ENCODE measurements around the gene UNC50.
"Not testable (repeated sequence)": the region's sequence is repeated elsewhere in the genome, so short reads cannot be mapped to it uniquely, and the experiment has no call there.

The UNC50 gene

DNA sequence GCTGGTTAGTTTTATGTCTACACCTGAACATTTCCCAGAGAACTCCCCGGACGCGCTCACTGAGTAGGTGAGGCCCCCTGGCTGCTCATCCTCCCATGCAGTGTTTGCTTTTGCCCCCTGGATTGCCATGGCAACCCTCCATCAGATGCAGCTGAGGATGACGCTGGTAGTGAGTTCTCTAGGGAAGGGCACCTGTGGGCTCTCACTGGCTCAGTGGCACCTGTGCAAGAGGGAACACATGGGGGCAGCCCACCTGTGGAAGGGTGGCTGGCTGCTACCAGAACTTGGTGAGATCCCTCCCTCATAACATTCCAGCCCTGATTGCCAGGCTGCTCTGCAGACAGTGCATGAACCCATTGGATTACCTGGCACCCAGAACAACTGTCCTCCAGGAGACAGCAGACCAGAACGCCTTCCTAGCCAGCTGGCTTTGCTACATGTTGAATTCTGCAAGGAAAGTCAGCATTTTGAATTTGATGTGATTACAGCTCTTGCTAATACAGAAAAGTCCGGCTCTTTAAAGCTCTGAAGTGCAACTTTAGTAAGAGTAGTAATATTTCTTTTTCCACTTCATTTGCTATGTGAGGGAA is 21.7 kb upstream of the UNC50 start:
- H3K4me3 ChIP-seq (ENCODE audit: low read depth, low read length) = no peak overlapping the region
- no peak for DNase-seq (ENCODE audit: low read depth)
- TF ChIP-seq CTCF (IDR thresholded peaks at IDR 0.05; ENCODE audit: low read depth, low read length) (no peak), POLR2A (IDR thresholded peaks at IDR 0.05; ENCODE audit: extremely low read depth, insufficient read length) (no peak), MYC (IDR thresholded peaks at IDR 0.05; ENCODE audit: low read depth, low read length) (no peak), MAX (IDR thresholded peaks at IDR 0.05; ENCODE audit: low read depth, low read length) (no peak)

- no peak for DNase-seq (ENCODE audit: low read depth)
- no peak overlapping the region for H3K4me3 ChIP-seq (ENCODE audit: low read depth, low read length)
- TF ChIP-seq POLR2A (IDR thresholded peaks at IDR 0.05; ENCODE audit: extremely low read depth, insufficient read length) = no peak
- TF ChIP-seq MYC (IDR thresholded peaks at IDR 0.05; ENCODE audit: low read depth, low read length) = no peak
- no peak for TF ChIP-seq CTCF (IDR thresholded peaks at IDR 0.05; ENCODE audit: low read depth, low read length)
- TF ChIP-seq MAX (IDR thresholded peaks at IDR 0.05; ENCODE audit: low read depth, low read length) = no peak
Measured at GRCh38 chr2:98588880-98589431, 19.4 kb upstream of the UNC50 start.

DNA sequence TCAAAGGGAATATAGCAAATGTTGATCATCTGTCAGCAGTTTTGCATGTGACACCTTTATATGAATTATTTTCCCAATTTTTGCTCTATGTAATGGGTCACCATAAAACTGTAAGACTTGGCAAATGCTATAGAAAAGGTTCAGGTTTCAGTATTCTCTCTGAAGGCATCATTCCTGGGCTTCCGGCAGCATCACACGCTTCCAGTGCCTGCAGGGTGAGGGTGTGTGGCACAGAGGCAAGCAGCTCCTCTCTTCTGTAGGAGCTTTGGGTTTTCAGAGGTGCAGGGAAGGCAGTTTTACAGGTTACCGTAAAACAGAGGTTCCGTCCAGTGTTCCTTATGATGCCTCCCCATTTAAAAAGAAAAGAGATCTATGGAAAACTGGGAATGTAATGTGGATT is 18.9 kb upstream of the UNC50 start:
- TF ChIP-seq MYC (IDR thresholded peaks at IDR 0.05; ENCODE audit: low read depth, low read length) = no peak
- no peak for TF ChIP-seq CTCF (IDR thresholded peaks at IDR 0.05; ENCODE audit: low read depth, low read length)
- TF ChIP-seq MAX (IDR thresholded peaks at IDR 0.05; ENCODE audit: low read depth, low read length) = no peak
- TF ChIP-seq POLR2A (IDR thresholded peaks at IDR 0.05; ENCODE audit: extremely low read depth, insufficient read length) = no peak
- H3K4me3 ChIP-seq (ENCODE audit: low read depth, low read length) = no peak overlapping the region
- DNase-seq (ENCODE audit: low read depth) = no peak

DNA sequence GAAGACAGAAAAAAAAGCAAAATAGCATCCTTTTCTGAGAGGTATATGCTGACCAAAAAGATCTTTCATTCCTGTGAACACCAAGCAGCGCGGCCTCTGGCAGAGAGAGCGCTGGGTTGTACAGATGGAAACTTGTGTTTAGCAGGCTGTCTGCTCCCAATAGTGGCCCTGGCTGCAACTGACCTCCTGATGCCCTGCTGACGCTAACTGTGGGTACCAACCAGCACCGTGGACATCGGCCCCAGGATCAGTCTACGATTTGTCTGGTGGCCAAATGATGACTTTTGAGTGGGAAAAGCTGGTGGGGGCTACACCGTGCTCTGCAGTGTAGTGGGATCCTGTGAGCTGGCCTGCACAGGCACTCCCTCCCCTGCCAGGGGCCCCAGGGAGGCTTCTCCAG is 15.8 kb upstream of the UNC50 start:
- TF ChIP-seq MYC (IDR thresholded peaks at IDR 0.05; ENCODE audit: low read depth, low read length) (no peak), CTCF (IDR thresholded peaks at IDR 0.05; ENCODE audit: low read depth, low read length) (no peak), POLR2A (IDR thresholded peaks at IDR 0.05; ENCODE audit: extremely low read depth, insufficient read length) (no peak), MAX (IDR thresholded peaks at IDR 0.05; ENCODE audit: low read depth, low read length) (no peak)
- DNase-seq (ENCODE audit: low read depth) = no peak
- H3K4me3 ChIP-seq (ENCODE audit: low read depth, low read length) = no peak overlapping the region

GRCh38 chr2:98594665-98595064 is 13.7 kb upstream of the UNC50 start:
- DNase-seq (ENCODE audit: low read depth); H3K4me3 ChIP-seq (ENCODE audit: low read depth, low read length): not testable (repeated sequence)

DNA sequence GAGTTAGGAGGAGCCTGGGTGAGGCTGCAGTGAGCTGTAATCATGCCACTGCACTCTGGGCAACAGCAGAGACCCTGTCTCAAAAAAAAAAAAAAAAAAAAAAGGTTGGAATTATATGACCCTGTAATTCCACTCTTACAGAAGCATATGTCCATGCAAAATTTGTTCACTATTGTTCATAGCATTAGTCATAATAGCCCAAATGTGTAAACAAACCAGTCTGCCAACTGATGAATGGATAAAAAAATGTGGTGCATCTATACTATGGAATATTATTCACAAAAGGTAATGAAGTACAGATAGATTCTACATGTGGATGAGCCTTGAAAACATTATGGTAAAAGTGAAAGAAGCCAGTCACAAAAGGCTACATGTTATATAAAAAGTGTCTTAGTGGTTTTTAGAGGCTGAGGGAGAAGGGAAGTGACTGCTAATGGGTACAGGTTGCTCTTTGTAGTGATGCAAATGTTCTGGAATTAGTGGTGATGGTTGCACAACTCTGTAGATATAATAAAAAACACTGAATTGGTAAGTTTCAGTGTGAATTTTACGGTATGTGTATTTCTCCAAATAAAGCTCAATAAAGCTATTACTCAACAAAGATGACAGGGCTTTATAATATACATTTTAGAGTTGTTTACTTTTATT is 9.5 kb upstream of the UNC50 start:
- DNase-seq (ENCODE audit: low read depth) = peak; percentile 20
- H3K4me3 ChIP-seq (ENCODE audit: low read depth, low read length) = no peak overlapping the region
- TF ChIP-seq CTCF (IDR thresholded peaks at IDR 0.05; ENCODE audit: low read depth, low read length) (no peak), MAX (IDR thresholded peaks at IDR 0.05; ENCODE audit: low read depth, low read length) (no peak)
